LNCAP (cell line): ENCODE results near the gene CHERP.

Experiments
- TF ChIP-seq, protein P1 (sequence below): fragments of 450-650 bp; IDR thresholded peaks from 2 replicates; pipeline ENCODE4 v1.5.1; 2017; ENCODE audit warnings: mild to moderate bottlenecking

The CHERP gene

DNA sequence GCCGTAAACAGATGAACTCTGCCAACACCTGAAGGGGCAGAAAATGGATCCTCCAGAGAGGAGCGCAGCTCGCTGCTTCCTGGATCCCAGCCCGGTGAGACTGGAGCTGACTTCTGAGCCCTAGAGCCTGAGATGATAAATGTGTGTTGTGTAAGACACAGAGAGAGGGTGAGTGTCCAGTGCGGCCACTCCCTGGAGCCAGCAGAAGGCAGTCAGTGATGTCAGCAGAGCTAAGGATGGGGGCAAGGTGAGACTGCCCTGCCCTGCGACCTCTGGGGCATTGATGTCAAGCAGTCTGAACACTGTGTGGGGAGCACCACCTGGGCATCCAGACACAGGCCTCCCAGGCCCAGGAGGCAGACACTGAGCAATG, 39.7 kb upstream of the CHERP start:
- TF ChIP-seq, protein P1, sequence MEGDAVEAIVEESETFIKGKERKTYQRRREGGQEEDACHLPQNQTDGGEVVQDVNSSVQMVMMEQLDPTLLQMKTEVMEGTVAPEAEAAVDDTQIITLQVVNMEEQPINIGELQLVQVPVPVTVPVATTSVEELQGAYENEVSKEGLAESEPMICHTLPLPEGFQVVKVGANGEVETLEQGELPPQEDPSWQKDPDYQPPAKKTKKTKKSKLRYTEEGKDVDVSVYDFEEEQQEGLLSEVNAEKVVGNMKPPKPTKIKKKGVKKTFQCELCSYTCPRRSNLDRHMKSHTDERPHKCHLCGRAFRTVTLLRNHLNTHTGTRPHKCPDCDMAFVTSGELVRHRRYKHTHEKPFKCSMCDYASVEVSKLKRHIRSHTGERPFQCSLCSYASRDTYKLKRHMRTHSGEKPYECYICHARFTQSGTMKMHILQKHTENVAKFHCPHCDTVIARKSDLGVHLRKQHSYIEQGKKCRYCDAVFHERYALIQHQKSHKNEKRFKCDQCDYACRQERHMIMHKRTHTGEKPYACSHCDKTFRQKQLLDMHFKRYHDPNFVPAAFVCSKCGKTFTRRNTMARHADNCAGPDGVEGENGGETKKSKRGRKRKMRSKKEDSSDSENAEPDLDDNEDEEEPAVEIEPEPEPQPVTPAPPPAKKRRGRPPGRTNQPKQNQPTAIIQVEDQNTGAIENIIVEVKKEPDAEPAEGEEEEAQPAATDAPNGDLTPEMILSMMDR = no peak

- TF ChIP-seq, protein P1 = no peak
Observed at GRCh38 chr19:16581145-16581970, 39.1 kb upstream of the CHERP start.

DNA sequence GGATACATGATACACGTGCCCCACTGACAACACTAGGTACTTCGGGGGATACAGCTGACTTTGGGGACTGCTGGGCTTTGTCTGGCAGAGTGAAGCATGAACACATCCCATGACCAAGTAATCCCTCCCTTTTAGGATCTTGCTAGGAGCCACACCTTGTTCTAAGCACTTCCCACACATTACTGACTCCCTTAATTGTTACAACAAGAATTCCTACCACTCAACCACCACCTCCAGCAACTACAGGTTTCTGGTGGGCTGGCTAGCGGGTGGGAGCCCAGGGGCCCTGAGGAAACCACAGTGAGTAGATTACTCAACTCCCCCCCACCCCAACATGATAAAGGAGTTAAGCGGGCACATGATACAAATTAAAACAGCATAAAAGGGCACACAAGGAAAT, 37.1 kb upstream of the CHERP start:
- TF ChIP-seq, protein P1 = no peak

- TF ChIP-seq, protein P1 = no peak
Observed at GRCh38 chr19:16577531-16577985, 35.3 kb upstream of the CHERP start.

DNA sequence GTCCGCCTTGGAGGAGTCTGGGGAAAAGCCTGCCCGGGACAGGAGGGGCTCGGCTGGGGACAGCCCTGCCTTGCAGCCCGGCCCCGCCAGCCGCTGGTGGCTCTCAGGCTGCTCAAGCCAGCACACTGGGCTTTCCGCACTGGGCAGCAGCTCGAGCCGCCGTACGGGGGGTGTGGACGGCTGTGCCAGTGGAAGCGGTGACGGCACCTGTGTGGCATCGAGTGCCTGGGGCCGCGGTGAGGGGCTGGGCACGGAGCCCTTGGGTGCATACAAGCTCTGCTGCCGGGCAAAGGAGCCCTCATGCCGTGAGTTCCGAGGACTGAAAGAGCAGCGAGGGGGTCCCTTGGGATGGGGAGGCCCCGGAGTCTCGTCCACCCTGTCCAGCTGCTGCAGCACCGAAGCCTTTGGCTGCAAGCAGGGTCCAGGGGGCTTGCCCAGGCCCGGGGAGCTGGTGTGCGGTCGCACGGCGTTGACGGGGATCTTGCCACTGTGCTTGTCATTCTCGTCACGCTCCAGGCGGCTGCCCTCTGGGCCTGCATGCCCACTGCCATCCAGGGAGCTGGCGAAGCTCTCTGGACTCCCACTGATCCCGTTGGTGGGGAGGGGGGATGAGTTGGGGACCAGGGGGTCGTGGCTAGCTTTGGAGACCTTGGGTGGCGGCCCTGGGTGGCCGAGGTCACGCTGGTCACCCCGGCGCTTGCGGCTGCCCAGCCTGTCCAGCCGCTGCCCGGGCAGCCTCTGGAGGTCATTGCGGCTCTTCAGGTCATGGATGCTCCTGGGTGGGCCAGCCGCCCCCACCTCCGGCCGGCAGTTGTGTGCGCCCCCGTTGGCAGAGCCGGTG, 34.7 kb upstream of the CHERP start:
- TF ChIP-seq, protein P1 = no peak

- TF ChIP-seq, protein P1 = no peak
Observed at GRCh38 chr19:16575861-16576689, 33.8 kb upstream of the CHERP start.

DNA sequence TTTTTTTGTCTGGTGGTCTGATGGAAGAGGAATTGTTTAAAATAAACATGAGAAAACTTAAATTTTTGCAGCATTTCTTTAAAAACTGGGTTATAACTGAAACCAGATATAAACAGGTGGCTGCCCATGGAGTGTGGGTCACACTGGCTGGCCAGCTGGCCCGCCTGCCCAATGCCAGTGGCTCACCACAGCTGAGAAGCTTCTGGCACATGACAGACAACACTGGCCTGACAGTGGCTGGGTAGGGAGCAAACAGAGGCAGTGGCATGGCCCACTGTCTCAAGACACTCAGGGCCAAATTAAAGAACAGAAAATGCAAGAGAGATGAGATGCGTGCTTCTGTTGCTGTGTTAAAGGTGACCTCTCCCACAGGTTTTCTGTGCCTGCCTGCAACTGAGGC, 33.0 kb upstream of the CHERP start:
- TF ChIP-seq, protein P1 = no peak
